GM21367 (cell line): Measurements from ENCODE around the gene PHETA2.
"Not testable (repeated sequence)": the region's sequence is repeated elsewhere in the genome, so short reads cannot be mapped to it uniquely, and the experiment has no call there.

Source experiments
- ATAC-seq: cut with Tn5 transposase; IDR thresholded peaks from one replicate; pipeline ENCODE4 v1.9.1; 2021; ENCODE audit not compliant: unreplicated experiment

PHETA2 gene

GRCh38 chr22:42069801-42070516 is 4.1 kb upstream of the PHETA2 start:
- no peak for ATAC-seq

DNA sequence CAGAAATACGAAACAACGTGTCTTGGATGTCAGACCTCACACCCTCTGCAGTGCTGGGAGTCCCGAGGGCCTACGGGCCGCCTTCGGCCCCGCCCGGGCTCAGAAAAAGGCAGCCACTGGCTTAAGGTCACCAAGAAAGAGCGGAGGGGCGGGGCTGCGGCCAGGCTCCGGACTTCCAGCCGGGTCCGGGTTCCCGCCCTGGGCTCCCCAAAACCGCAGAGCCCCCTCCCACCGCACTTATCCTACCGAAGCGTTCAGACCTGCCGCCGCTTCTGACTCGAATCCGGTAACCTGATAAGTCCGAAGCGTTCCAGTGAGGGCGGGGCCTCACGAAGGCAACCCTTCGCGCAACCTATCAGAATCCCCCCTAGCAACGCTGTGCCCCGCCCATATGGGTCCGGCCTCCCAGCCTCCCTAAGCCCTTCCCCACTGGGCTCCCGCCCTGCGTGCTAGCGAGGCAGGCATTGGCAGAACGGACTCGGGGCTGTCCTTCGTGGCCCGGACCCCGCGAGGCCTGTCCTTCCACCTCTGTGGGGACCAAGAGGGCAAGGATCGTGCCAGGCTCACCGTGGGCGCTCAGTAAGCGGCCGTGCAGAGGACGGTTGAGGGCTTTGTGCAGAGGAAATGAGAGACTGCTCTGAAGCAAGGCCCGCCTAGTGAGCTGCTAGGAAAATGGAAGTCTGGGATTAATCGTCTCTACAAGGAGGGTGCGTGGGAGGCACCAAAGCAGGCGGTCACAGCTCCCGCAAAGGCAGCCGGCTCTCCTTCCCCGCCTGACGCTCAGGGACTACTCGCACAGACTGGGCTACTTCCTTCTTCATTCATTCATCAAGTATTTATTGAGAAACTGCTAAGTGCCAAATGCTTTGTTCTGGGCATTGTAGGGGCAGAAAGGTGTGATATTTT is 3.3 kb upstream of the PHETA2 start, which contains the start of gene NAGA:
NAGA (minus strand) TSS at position 296 of the 906 bp plus-strand sequence. CDS start 515 bp downstream, outside the sequence.
- peak; percentile 79 for ATAC-seq

- not testable (repeated sequence) for ATAC-seq
Measured at GRCh38 chr22:42071508-42071907, 2.5 kb upstream of the PHETA2 start.

DNA sequence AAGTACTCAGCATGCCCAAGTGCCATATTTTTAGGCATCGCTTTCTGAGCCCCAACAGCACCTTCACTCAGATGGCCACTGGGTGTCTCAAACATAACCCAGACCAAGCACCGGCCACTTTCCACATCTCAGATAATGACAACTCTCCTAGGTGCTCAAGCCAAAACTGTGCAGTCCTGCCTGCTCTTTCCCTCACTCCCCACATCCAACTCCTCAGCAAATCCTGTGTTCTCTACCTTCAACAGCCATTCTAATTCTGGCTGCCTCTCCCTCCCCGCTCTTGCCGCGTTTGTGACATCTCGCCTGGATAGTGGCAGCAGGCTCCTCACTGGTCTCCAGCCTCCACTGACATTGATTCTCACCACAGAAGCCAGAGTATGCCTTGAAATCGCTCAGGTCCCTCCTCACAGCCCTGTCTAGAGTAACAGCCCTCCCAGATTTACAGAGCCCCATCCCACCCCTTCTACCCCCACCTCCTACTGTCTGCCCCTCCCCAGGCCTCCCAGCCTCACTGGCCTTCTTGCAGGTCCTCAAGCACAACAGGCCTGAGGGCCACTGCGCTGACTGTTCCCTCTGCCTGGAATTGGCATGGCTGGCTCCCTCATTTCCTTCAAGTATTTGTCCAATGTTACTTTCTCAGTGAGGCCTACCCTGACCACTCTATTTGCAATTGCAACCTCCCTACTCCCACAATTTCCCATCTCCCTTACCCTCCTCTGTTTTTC is 1.3 kb upstream of the PHETA2 start:
- ATAC-seq = no peak

DNA sequence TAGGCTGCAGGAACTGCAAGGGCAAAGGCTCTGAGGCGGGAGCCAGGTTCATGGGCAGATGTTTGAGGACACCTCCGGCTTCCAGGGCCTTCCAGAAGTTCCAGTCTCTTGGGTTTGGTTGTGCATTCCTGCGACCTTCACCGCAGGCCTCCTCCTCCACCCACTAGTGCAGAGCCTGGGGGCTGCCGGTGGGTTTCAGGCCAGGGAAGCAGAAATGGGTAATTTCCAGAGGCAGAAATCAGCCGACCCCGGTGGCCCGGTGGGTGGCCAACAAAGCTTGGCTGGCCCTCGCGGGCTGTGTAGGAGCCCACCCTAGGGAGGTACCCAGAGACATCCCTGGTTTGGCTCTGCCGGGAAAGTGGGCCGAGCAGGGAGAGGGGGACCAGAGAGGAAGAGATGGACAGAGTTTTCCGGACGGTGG is 417 bp upstream of the PHETA2 start:
- no peak for ATAC-seq

DNA sequence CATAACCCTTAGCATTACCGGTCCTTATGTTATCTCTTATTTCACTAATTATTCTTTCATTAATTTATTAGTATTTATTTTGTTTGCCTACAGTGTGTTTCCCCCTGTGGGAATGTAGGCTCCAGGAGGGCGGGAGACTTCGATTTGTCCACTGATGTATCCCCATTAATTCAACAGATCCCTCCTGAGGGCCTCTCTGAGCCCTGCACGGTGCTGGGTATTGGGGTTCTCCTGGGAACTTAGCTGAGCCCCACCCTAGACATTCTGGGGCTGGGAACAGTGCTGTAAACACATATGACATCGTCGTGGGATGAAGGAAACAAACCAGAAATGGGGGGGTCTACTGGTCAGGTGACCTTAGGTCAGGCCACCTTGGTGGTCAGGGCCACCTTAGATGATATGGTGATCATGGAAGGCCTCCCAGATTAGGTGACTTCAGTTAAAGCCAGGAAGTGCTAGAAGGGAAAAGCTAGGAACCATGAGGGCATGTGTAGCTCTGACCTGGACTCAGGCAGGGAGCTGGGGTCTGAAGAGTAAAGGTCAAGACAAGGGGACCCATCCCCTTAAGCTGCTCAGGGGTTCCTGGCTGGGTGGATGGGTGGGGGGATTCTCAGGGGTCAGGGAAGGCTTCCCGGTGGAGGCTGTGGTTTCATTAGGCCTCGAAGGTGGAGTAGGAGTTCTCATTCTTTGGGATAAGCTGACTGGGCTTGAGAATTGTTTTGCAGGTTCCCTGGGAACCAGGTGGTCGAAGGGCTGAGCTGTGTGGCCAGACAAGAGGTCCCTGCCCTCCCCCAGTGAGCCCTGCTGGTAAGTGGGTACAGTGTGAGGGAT is 1.0 kb downstream of the PHETA2 start:
- ATAC-seq = no peak

DNA sequence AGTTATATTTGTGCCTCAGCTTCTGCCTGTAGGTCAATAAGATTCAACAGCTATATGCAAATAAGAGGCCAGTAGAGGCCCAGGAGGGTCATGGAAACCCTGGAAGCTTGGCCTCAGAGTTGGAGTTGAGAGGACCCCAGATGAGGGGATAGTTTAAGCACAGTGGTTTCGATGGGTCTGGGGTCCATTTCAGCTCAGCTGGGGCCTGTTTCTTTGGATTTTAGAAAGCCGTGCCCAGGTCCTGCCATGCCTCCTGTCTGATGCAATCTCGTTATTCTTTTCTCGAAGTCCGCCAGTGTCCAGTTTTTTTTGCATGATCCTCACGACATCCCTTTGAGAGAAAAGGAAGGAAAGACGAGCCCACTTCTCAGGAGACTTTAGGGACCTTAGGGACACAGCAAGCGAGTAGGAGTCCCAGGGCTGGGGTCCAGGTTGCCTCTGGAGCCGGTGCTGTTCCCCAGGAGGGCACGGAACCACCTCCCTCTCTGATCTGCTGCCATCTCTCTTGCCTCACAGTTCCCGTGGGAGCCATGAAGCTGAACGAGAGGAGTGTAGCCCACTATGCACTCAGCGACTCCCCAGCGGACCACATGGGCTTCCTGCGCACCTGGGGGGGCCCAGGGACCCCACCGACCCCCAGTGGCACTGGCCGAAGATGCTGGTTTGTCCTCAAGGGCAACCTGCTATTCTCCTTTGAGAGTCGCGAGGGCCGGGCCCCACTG is 2.9 kb downstream of the PHETA2 start:
- no peak for ATAC-seq

DNA sequence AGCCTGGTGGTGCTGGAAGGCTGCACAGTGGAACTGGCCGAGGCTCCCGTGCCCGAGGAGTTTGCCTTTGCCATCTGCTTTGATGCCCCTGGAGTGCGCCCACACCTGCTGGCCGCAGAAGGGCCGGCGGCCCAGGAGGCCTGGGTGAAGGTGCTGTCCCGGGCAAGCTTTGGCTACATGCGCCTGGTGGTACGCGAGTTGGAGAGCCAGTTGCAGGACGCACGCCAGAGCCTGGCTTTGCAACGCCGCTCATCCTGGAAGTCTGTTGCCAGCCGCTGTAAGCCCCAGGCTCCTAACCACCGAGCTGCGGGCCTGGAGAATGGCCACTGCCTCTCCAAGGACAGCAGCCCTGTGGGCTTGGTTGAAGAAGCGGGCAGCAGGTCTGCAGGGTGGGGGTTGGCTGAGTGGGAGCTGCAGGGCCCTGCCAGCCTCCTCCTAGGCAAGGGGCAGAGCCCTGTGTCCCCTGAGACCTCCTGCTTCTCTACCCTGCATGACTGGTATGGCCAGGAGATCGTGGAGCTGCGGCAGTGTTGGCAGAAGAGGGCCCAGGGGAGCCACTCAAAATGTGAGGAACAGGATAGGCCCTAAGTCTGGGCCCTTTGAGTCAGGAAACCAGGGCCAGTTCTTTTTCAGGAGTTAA is 3.6 kb downstream of the PHETA2 start:
- ATAC-seq = no peak

- ATAC-seq = peak; percentile 1
Measured at GRCh38 chr22:42078469-42079318, 4.6 kb downstream of the PHETA2 start.

- ATAC-seq = peak; percentile 66
Measured at GRCh38 chr22:42079319-42080251, 5.5 kb downstream of the PHETA2 start, which contains the start of gene SMDT1. Gene SMDT1 (plus strand): TSS chr22:42079700. CDS start chr22:42079769, 69 bp downstream.

- no peak for ATAC-seq
Measured at GRCh38 chr22:42080287-42080686, 6.2 kb downstream of the PHETA2 start.

GRCh38 chr22:42083119-42083518 is 9.1 kb downstream of the PHETA2 start:
- no peak for ATAC-seq

GRCh38 chr22:42084874-42085273 is 10.8 kb downstream of the PHETA2 start:
- no peak for ATAC-seq

DNA sequence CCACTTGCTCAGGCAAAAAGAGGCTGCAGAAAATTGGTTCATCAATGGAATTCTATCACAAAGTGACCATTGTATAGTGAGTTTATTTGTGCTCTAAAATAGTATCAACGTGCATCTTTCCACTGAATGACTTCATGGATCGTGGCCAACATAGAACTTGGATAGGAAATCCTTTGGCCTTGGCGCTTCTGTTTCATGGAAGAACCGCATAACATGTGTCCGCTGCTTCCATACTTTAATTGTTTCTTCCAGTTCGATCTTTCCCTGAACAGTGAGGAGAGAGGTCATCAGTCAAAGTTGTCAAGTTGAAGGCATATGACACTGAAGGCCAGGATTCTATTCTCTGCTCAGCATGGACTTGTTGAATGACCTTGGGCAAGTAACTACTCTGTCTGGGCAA is 12.0 kb downstream of the PHETA2 start:
- no peak for ATAC-seq

- peak; percentile 84 for ATAC-seq
Measured at GRCh38 chr22:42090596-42091454, 16.8 kb downstream of the PHETA2 start, which contains the start of gene NDUFA6. Gene NDUFA6 (minus strand): TSS chr22:42090772. CDS start chr22:42090744, 28 bp downstream.

DNA sequence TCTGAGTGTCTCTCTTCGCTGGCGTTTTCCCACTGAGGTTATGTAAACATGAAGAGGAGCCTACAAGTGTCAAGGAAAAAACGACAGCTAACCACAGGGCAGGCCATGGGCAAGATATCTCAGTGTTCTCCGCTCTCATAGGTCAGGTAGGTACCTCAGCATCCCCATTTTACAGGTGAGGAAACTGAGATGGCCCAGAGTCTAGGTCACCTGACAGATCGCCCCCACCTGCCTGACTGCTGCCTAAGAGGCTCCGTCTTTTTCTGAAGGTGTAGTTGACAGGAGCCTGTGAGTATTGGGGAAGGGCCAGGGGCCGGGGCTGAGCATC is 17.4 kb downstream of the PHETA2 start:
- no peak for ATAC-seq
